HEK293 (cell line): ENCODE results near the gene RIPOR1.

Experiments
- CTCF ChIA-PET: fragments of 350-600 bp; formaldehyde crosslinking; extraction: SDS; loops from one replicate; lab custom pipeline; 2021; ENCODE audit warnings: antibody characterized with exemption; lab: Yijun Ruan, JAX
- POLR2A ChIA-PET: fragments of 300-600 bp; formaldehyde crosslinking; extraction: SDS; loops from one replicate; lab custom pipeline; 2020; ENCODE audit warnings: antibody characterized with exemption, inconsistent platforms; lab: Yijun Ruan, JAX
- H3K27ac ChIP-seq: fragments of 200-500 bp; sonication (Bioruptor generic); 2 replicates; pipeline ENCODE4 v1.5.1; 2014; ENCODE audit warnings: low read depth, low read length, control low read depth, inconsistent platforms; ENCODE audit errors: extremely low read depth
- H3K36me3 ChIP-seq, 2 experiments: fragments of 200-500 bp in 1 of 2; sonication (Bioruptor generic) in 1 of 2; 1 replicate in 1 of 2; 2 replicates in 1 of 2; pipeline ENCODE4 v1.5.1; 2014 to 2017; ENCODE audit warnings: inconsistent platforms in 2 of 2, low read length in 2 of 2; ENCODE audit not compliant: control insufficient read depth in 2 of 2, insufficient read depth in 1 of 2
- H3K4me1 ChIP-seq: fragments of 200-500 bp; sonication (Bioruptor generic); 2 replicates; pipeline ENCODE4 v1.5.1; 2014; ENCODE audit warnings: mild to moderate bottlenecking, low read length, inconsistent platforms; ENCODE audit not compliant: control insufficient read depth, insufficient read depth
- H3K4me3 ChIP-seq: 2 replicates; pipeline ENCODE4 v1.5.1; 2011; ENCODE audit warnings: low read depth, mild to moderate bottlenecking, control low read depth, low read length, moderate library complexity
- H3K9me3 ChIP-seq: fragments of 200-500 bp; sonication (Bioruptor generic); 2 replicates; pipeline ENCODE4 v1.5.1; 2014; ENCODE audit warnings: low read depth, low read length, inconsistent platforms; ENCODE audit not compliant: control insufficient read depth, insufficient read depth
- GLIS1 ChIP-seq: fragments of 450-650 bp; formaldehyde crosslinking; IDR thresholded peaks from 2 replicates; pipeline ENCODE4 v1.5.1; 2016; ENCODE audit warnings: missing biosample characterization, missing genetic modification characterization
- HOXD13 ChIP-seq: sonication (generic); formaldehyde crosslinking; IDR thresholded peaks from 2 replicates; pipeline ENCODE4 v1.8.0; 2022; ENCODE audit warnings: missing genetic modification reagents, borderline replicate concordance
- KLF10 ChIP-seq: fragments of 450-650 bp; IDR thresholded peaks from 2 replicates; pipeline ENCODE4 v1.5.1; 2018; ENCODE audit warnings: missing biosample characterization, mild to moderate bottlenecking, missing genetic modification characterization
- PATZ1 ChIP-seq: fragments of 450-650 bp; formaldehyde crosslinking; IDR thresholded peaks from 2 replicates; pipeline ENCODE4 v1.5.1; 2016; ENCODE audit warnings: missing biosample characterization, missing genetic modification characterization
- SP3 ChIP-seq: fragments of 450-650 bp; formaldehyde crosslinking; IDR thresholded peaks from 2 replicates; pipeline ENCODE4 v1.5.1; 2016; ENCODE audit warnings: missing biosample characterization, missing genetic modification characterization
- SP7 ChIP-seq: fragments of 450-650 bp; formaldehyde crosslinking; IDR thresholded peaks from 2 replicates; pipeline ENCODE4 v1.5.1; 2016; ENCODE audit warnings: missing biosample characterization, missing genetic modification characterization
- ZBTB1 ChIP-seq: fragments of 450-650 bp; formaldehyde crosslinking; IDR thresholded peaks from 2 replicates; pipeline ENCODE4 v1.5.1; 2016; ENCODE audit warnings: missing biosample characterization, missing genetic modification characterization
- ZBTB11 ChIP-seq: fragments of 450-650 bp; formaldehyde crosslinking; conservative IDR thresholded peaks from 2 replicates; pipeline ENCODE4 v1.5.1; 2016; ENCODE audit warnings: low read depth, missing biosample characterization, missing genetic modification characterization
- ZBTB6 ChIP-seq: fragments of 450-650 bp; formaldehyde crosslinking; IDR thresholded peaks from 2 replicates; pipeline ENCODE4 v1.5.1; 2017; ENCODE audit warnings: missing biosample characterization, missing genetic modification characterization
- ZBTB8A ChIP-seq: fragments of 450-650 bp; formaldehyde crosslinking; IDR thresholded peaks from 2 replicates; pipeline ENCODE4 v1.5.1; 2016; ENCODE audit warnings: missing biosample characterization, missing genetic modification characterization
- ZFP3 ChIP-seq: fragments of 450-650 bp; formaldehyde crosslinking; IDR thresholded peaks from 2 replicates; pipeline ENCODE4 v1.5.1; 2016; ENCODE audit warnings: low read depth, missing biosample characterization, missing genetic modification characterization
- ZNF2 ChIP-seq: fragments of 450-650 bp; formaldehyde crosslinking; IDR thresholded peaks from 2 replicates; pipeline ENCODE4 v1.5.1; 2016; ENCODE audit warnings: missing biosample characterization, missing genetic modification characterization
- ZNF24 ChIP-seq: fragments of 450-650 bp; formaldehyde crosslinking; IDR thresholded peaks from 2 replicates; pipeline ENCODE4 v1.5.1; 2016; ENCODE audit warnings: missing biosample characterization, missing genetic modification characterization
- ZNF280D ChIP-seq: fragments of 450-650 bp; formaldehyde crosslinking; IDR thresholded peaks from 2 replicates; pipeline ENCODE4 v1.5.1; 2016; ENCODE audit warnings: missing biosample characterization, missing genetic modification characterization
- ZNF324 ChIP-seq: fragments of 450-650 bp; formaldehyde crosslinking; IDR thresholded peaks from 2 replicates; pipeline ENCODE4 v1.5.1; 2016; ENCODE audit warnings: missing biosample characterization, missing genetic modification characterization
- ZNF366 ChIP-seq: fragments of 450-650 bp; formaldehyde crosslinking; conservative IDR thresholded peaks from 2 replicates; pipeline ENCODE4 v1.5.1; 2016; ENCODE audit warnings: missing biosample characterization, missing genetic modification characterization
- ZNF37A ChIP-seq: fragments of 450-650 bp; IDR thresholded peaks from 2 replicates; pipeline ENCODE4 v1.5.1; 2018; ENCODE audit warnings: missing biosample characterization, missing genetic modification characterization
- ZNF391 ChIP-seq: fragments of 450-650 bp; formaldehyde crosslinking; IDR thresholded peaks from 2 replicates; pipeline ENCODE4 v1.5.1; 2016; ENCODE audit warnings: low read depth, missing biosample characterization, missing genetic modification characterization, borderline replicate concordance
- ZNF510 ChIP-seq: fragments of 450-650 bp; formaldehyde crosslinking; IDR thresholded peaks from 2 replicates; pipeline ENCODE4 v1.5.1; 2018; ENCODE audit warnings: mild to moderate bottlenecking, missing genetic modification characterization, missing biosample characterization; ENCODE audit not compliant: insufficient replicate concordance
- ZNF521 ChIP-seq: fragments of 450-650 bp; formaldehyde crosslinking; IDR thresholded peaks from 2 replicates; pipeline ENCODE4 v1.5.1; 2017; ENCODE audit warnings: missing biosample characterization, mild to moderate bottlenecking, missing genetic modification characterization
- ZNF548 ChIP-seq: fragments of 450-650 bp; formaldehyde crosslinking; IDR thresholded peaks from 2 replicates; pipeline ENCODE4 v1.5.1; 2016; ENCODE audit warnings: missing biosample characterization, missing genetic modification characterization
- ZNF558 ChIP-seq: fragments of 450-650 bp; formaldehyde crosslinking; IDR thresholded peaks from 2 replicates; pipeline ENCODE4 v1.5.1; 2016; ENCODE audit warnings: missing biosample characterization, missing genetic modification characterization
- ZNF560 ChIP-seq: fragments of 450-650 bp; formaldehyde crosslinking; IDR thresholded peaks from 2 replicates; pipeline ENCODE4 v1.5.1; 2017; ENCODE audit warnings: missing biosample characterization, missing genetic modification characterization, borderline replicate concordance
- ZNF654 ChIP-seq: fragments of 450-650 bp; formaldehyde crosslinking; IDR thresholded peaks from 2 replicates; pipeline ENCODE4 v1.5.1; 2016; ENCODE audit warnings: low read depth, missing biosample characterization, missing genetic modification characterization
- ZNF670 ChIP-seq: fragments of 450-650 bp; formaldehyde crosslinking; IDR thresholded peaks from 2 replicates; pipeline ENCODE4 v1.5.1; 2016; ENCODE audit warnings: missing biosample characterization, missing genetic modification characterization, low read depth
- ZNF692 ChIP-seq: fragments of 450-650 bp; formaldehyde crosslinking; IDR thresholded peaks from 2 replicates; pipeline ENCODE4 v1.5.1; 2016; ENCODE audit warnings: missing biosample characterization, missing genetic modification characterization
- ZNF830 ChIP-seq: fragments of 450-650 bp; IDR thresholded peaks from 2 replicates; pipeline ENCODE4 v1.5.0; 2018; ENCODE audit warnings: missing biosample characterization, missing genetic modification characterization, low read depth, mild to moderate bottlenecking, moderate library complexity

The RIPOR1 gene

GRCh38 chr16:67528870-67529581, 397 bp downstream of the RIPOR1 start:
- Histone ChIP-seq H3K9me3 (no peaks in the 10 kb centered on the region), H3K4me1 (no peaks in the 10 kb centered on the region), H3K36me3 (peaks cover 0 to 3% of the 10 kb centered on the region in 2 experiments; a peak in 1 of 3 replicates), H3K4me3 (peak overlapping the region; percentile 56), H3K27ac (peak overlapping the region; percentile 72; the same call in 1 of the 2 replicates)
- ChIA-PET CTCF (interaction anchor here (0.7 to 5.6 kb wide), 7 partner anchors 8 to 116 kb away, joined by 3 to 62 read pairs (median 4); partner anchors contain the start of genes ATP6V0D1 and CARMIL2), POLR2A (interaction anchor here (0.6 to 2.1 kb wide), 4 partner anchors 9 to 177 kb away, joined by 3 to 7 read pairs (median 4); partner anchors contain the start of gene CTCF)
- no peak for TF ChIP-seq ZFP3 (tag by site-specific recombination)
- TF ChIP-seq ZNF830 (tag by site-specific recombination) = no peak
- peak; percentile 73; the same call in 1 of the 2 replicates for TF ChIP-seq ZBTB6 (tag by site-specific recombination)
- no peak for TF ChIP-seq ZNF510 (tag by site-specific recombination)
- TF ChIP-seq ZNF324 (tag by site-specific recombination) = no peak
- no peak for TF ChIP-seq ZBTB1
- no peak for TF ChIP-seq HOXD13
- no peak for TF ChIP-seq ZNF280D (tag by site-specific recombination)
- TF ChIP-seq ZNF654 = no peak
- TF ChIP-seq ZNF560 (tag by site-specific recombination) = no peak
- TF ChIP-seq ZBTB11 (tag by site-specific recombination) = no peak
- no peak for TF ChIP-seq SP7
- TF ChIP-seq SP3 (tag by site-specific recombination) = 0 out of 2 replicates have a peak, but pooled peaks have one; percentile 5
- no peak for TF ChIP-seq ZNF24 (tag by site-specific recombination)
- no peak for TF ChIP-seq ZNF366 (tag by site-specific recombination)
- no peak; the same call in 1 of the 2 replicates for TF ChIP-seq PATZ1
- TF ChIP-seq ZNF670 (tag by site-specific recombination) = no peak
- TF ChIP-seq KLF10 (tag by site-specific recombination) = no peak
- TF ChIP-seq ZNF521 = no peak
- TF ChIP-seq ZNF2 (tag by site-specific recombination) = no peak
- no peak for TF ChIP-seq ZNF37A (tag by site-specific recombination)
- no peak for TF ChIP-seq ZNF558
- no peak for TF ChIP-seq GLIS1 (tag by site-specific recombination)
- TF ChIP-seq ZNF548 = no peak
- TF ChIP-seq ZNF391 (tag by site-specific recombination) = peak; percentile 18; the same call in 1 of the 2 replicates
- no peak for TF ChIP-seq ZNF692 (tag by site-specific recombination)
- TF ChIP-seq ZBTB8A (tag by site-specific recombination) = 0 out of 2 replicates have a peak, but pooled peaks have one; percentile 22
